ENCODE results near the gene NCL. TPM values are rescaled to one million over a fixed set of nuclear protein-coding genes. Genes with fewer than 3 reads are reported as not detected.
"Not testable (repeated sequence)": the region's sequence is repeated elsewhere in the genome, so short reads cannot be mapped to it uniquely, and the experiment has no call there.

The NCL gene
- total RNA-seq, 1 experiment from 2014 or later: 118 TPM

DNA sequence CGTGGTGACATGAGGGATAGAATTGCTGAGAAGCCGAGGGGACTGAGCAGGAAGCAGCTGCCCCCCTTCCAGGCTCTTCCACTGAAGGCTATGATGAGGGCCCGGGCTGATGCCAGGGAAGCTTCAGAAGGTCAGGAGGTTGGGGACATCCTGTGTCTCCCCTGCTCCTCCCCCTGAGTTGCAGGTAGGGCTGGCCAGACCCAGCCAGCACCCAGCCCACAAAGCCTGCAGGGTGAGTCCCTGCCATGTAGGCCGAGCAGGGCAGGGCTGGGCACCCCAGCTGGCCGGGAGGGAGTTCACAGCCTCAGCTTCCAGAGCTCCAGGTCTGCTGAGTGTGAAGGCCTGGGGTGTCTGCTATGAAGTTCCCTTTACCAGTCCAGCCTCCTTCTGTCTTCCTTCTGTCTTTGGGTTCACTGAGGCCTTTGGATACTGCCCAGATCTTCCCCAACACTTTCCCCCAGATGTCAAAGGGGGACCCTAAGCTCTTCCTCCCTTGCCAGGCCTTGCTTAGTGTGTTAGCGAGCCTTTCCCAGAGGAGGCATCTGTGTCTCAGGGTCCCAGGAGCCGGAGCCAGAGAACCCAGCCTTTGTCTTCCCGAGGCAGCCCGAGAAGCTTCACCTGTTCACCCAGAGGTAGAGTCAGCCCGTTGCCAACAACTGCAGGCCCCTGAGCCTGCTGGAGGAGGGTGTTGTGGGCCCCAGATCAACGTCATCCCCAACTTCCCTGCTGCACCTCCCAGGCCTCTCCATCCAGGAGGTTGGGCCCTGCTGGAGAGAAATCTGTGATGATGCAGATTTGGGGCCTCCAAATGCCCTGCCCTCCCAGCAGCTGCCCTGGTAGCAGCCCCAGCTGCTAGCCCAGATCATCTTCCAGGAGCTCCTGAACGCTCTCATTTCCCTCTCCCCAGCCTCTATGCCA lies 3.6 kb upstream of the NCL start:
- DNase-seq (ENCODE audit: low read depth): no peak

DNA sequence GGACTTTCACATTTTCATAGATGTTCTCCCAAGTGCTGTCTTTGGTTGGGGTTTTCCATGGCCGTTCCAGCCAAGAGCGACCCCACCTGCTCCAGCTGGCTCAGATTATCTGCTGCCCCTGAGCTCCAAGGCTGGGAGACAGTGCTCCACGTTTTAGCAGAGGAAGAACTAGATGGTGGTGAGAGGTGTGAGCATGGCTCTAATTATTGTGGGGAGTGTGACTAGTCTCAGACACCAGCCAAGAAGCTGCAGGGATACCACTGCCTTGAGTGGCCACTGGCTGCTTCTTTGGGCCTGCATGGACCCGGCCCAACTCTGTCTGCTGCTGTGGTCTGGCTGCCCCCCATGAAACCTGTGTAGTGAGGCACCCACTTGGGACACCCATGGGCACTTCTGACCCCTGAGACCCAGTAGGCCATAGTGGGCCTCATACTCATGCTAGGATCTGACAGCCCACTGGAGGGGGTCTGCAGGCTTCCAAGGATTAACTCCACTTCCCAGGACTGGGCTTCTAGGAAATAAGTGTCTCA lies 2.8 kb upstream of the NCL start:
- no peak for DNase-seq (ENCODE audit: low read depth)

DNA sequence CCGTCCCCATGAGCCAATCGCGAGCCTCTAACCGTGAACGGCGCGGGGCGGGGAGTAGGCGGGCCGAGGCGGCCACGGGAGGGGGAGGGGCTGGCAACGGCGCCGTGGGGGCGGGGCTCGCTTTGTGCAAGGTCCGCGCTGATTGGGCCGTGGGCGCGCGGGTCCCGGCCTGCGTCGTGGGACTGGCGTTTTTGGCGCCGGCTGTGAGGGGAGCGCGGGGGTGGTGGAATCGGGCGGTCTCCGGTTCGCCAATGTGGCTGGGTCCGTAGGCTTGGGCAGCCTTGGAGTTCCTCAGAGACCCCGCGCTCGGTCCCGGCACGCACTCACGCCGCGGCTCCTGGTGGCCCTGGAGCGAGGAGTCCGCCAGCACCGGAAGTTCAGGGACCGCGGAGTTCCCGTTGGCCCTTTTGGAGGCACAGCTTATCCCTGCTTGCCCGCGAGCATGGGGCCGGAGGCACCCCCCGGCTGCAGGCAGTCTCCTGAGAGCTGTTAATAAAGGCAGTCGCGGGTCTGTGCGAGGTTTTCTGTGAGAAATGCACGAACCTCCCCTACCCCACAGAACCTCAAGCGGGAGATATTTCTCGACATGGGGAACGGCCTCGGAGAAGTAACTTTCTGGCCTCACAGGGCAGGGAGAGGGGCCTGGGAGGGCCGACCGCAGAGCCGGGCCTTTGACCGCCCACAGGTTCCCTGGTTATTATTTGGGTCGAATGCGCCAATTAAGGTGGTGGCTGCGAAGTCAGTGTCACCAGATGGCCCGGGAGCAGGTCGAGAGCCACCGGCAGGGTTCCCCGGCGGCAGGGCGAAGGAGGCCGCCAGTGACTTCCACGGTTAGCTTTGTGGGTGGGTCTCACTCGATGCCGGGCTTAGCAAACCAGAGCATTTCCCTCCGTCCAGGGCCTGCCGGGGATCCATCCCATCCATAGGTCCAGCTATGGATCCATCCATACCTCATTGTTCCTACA lies 574 bp upstream of the NCL start:
- peak; percentile 23 for DNase-seq (ENCODE audit: low read depth)

DNA sequence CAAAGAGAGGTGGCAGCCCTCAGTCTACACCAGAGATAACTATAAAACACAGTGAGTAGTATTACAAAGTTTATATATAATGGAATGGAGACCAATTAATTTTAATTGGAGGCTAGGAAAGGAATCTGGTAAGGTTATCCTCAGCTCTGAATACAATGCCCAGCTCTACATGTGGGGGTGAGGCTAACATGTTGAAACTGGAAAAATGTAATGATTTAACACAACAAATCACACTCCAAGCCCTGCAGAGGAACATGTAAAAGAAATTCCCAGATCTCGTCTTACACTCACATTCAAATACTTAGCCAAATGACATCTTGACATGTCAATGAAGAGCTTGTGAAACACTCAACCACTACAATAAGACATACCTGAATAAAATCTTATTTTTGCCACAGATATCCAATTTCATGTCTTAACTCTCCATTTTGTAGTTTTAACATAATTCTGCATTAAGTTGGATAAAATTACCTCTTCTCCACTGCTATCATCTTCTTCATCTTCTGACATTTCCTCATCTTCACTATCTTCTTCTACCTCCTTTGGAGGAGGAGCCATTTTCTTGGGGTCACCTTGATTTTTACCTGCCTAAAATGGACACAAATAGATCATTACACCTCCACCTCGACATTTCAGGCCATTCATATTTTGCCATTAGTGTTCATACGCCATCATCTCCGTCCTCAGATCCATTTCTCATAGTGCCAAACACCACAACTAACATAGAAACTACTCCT lies 1.4 kb downstream of the NCL start:
- DNase-seq (ENCODE audit: low read depth): no peak

DNA sequence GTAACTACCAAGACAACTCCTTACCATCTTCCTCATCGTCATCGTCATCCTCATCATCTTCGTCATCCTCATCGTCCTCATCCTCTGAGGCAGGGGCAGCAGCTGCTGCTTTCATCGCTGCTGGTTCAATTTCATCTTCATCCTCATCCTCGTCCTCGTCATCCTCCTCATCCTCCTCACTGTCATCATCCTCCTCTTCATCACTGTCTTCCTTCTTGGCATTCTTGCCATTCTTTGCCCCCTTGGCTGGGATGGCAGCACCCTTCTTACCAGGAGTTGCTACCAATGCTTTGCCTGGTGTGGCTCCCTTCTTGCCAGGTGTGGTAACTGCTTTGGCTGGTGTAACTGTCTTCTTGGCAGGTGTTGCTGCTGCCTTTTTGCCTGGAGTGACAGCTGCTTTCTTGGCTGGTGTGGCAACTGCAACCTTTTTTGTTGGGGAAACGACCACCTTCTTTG lies 2.7 kb downstream of the NCL start:
- no peak for DNase-seq (ENCODE audit: low read depth)

DNA sequence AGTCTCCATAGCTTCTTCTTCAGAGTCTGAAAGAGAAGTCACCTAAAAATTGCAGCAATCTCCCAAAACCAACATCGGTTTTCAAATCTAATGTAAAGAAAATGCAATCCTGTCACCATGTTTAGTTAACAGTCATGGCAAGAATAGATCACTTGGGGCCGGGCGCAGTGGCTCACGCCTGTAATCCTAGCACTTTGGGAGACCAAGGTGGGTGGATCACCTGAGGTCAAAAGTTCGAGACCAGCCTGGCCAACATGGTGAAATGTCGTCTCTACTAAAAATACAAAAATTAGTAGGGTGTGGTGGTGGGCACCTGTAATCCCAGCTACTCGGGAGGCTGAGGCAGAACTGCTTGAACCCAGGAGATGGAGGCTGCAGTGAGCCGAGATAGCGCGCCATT lies 3.4 kb downstream of the NCL start:
- not testable (repeated sequence) for DNase-seq (ENCODE audit: low read depth)

DNA sequence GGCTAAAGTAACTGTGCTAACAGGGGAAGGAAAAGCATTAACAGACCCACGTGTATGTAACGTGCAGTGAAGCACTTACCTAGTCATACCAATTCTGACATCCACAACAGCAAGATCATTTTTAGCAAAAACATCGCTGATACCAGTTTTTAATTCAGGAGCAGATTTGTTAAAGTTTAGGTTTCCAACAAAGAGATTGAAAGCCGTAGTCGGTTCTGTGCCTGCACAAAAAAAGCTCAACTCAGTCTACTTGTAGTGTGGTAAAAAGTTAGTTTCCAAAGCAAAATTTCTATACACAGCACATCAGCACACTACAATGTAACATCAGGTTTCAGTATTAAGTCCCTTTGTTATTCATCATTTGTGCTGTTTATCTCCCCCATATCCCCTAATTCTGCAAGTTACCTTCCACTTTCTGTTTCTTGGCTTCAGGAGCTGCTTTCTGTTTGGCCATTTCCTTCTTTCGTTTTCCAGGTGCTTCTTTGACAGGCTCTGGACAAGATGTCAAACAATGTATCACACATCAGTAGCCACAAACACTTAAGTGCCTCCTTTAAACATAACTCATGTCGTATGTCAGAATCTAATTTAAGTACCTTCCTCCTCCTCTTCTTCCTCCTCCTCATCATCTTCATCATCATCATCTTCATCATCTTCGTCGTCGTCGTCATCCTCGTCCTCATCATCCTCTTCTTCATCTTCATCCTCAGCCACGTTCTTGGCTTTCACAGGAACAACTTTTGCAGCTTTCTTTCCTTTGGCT lies 4.0 kb downstream of the NCL start:
- DNase-seq (ENCODE audit: low read depth): no peak

DNA sequence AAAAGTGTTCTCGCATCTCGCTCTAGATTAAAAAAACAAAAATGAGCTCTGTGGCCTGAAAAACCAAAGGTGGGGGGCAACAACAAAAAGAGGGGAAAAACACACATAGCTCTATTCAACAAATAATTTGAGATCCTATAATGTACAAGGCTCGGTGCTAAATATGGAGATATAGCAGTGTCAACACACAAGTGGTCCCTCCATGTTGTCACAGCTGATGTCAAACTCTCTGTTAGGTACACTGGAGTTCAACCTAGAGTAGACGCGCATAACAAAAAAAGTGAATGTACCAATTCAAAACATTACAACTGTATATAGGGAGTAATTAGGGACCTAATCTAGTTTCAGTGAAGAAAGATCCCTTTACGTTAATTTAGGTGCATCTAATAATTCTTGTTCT lies 5.9 kb downstream of the NCL start:
- no peak for DNase-seq (ENCODE audit: low read depth)

DNA sequence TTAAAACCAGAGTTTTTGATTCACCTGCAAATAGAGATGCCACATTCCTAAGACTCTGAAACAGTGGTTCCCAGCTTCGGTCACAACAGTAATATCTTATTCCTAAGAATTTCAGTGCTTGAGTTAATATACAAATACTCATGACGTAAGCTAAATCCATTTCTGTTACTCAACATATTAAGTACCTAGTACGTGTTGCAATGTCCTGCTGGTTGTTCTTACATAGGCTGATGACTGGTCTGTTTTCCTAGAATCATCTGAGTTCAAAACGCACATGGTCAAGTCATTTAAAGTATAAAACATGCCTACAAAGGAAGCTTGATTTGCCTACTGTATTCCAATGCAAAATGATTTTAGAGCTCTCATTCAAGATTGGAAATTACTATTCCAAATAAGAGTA lies 7.2 kb downstream of the NCL start:
- no peak for DNase-seq (ENCODE audit: low read depth)

DNA sequence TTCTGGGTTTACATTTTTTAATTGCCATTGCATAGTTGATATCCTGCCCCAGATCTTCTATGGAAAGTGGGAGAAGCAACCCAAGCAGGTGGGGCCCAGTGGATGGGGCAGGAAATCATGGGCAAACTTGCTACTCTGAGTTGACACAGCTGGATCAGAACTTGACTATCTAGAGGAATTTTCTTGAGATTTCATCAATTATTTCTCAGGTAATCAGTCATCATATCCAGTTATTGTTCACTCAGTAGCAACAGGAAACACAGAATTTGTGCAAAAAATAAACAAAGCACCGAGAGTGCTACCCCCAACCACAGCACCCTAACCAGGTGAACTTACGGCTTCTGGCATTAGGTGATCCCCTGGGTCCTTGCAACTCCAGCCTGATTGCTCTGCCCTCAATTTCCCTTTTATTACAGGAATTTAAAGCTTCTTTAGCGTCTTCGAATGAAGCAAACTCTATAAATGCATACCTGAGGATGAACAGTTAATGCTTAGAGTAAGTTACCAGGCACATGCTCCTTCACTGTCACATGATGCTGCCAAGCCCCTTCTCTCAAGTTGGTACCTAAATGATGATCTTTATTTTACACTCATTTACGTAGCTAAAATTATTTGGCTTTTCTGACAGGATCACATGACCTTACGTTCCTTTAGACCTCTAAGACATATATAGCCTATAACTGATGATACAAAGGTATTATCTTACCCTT lies 7.8 kb downstream of the NCL start:
- DNase-seq (ENCODE audit: low read depth): no peak

DNA sequence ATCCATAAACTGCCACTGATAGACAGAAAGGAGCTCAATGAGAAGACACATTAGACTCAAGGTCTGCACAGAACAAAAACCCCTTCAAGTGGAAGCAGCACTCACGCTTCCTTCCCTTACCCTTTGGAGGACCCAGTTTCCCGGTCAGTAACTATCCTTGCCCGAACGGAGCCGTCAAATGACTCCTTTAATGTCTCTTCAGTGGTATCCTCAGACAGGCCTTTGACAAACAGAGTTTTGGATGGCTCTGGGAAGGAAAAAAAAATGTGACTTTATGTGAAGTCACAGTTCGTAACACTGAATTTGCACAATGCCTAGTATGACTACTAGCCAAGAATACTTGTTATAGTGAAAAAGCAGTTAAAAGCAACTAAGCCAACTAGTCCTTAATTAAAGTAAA lies 8.4 kb downstream of the NCL start:
- no peak for DNase-seq (ENCODE audit: low read depth)

DNA sequence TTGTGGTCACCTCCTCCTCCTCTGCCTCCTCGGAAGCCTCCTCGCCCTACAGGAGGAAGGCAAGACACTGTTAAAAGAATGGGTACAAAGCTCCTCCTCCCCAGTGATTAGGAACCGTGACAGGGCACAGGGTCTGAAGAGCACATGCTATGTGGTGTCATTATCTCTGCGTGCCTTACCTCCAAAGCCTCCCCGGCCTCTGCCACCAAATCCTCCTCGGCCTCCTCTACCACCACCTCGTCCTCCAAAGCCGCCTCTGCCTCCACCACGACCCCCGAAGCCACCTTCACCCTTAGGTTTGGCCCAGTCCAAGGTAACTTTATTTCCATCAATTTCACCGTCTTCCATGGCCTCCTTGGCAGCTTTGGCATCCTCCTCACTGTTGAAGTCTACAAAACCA lies 9.1 kb downstream of the NCL start:
- no peak for DNase-seq (ENCODE audit: low read depth)

DNA sequence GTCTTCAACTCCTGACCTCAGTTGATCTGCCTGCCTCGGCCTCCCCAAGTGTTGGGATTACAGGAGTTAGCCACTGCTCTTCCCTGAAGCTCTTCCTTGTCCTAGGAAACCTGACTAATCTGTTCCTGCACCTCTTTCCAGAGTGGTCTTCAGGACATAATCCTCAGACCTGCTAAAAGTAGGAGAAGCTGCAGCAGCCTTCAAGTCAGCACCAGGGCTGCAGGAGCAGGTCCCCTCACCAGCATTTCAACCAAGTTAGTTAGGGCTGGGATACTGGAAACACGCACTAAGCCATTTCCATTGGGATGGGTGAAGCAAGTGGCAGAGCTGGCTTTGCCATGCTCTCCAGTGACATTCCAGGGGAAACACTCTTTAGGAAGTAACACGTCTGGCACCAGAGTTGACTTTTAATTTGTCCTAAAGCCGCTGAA lies 9.9 kb downstream of the NCL start:
- DNase-seq (ENCODE audit: low read depth): no peak

DNA sequence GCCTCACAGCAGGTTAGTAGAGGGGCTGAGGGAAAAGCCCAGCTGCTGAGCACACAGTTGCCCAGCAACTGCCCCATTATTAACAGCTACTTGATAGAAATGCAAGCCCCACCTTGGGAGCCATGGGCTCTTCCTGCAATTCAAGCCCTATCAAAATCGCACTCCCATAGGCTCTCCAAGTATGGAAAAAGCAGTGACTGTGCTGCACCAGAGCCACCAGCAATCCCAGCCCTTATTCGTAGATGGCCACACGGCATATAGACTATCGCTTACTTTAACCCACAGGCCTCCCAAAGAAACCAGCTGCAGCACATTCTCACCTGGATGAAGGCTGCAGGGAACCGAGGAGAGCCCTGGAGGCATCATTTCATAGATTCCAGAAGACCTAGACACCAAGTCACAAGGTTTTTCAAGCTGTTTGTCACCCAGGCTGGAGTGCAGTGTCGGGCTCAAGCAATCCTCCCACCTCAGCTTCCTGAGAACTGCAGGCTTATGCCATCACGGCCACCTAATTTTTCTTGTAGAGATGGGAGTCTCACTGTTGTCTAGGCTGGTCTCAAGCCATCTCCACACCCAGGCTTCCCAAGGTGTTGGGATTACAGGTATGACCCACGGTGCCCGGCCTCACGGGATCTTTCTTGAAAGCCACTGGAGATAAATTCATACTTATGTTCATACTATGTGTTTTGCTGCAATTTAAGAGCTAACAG lies 11.3 kb downstream of the NCL start:
- peak; percentile 16 for DNase-seq (ENCODE audit: low read depth)

DNA sequence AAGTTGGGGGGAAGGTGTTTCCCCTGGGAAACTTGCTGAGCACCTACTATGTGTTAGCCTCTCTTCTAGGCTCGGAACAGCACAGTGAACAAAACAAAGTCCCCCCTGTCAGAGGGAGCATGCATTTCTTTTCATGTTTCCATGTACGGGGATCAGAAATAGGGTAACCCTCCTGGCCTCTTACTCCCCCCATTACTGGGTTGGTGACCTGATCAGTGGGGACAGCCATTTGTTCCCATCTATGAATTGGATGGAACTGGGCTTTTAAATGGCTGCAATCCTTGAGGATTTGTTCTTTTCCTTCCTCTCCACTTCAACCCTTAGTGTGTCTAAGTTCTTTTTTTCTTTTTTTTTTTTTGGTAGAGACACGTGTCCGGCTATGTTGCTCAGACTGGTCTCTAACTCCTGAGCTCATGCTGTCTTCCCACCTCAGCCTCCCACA lies 13.7 kb downstream of the NCL start:
- no peak for DNase-seq (ENCODE audit: low read depth)

DNA sequence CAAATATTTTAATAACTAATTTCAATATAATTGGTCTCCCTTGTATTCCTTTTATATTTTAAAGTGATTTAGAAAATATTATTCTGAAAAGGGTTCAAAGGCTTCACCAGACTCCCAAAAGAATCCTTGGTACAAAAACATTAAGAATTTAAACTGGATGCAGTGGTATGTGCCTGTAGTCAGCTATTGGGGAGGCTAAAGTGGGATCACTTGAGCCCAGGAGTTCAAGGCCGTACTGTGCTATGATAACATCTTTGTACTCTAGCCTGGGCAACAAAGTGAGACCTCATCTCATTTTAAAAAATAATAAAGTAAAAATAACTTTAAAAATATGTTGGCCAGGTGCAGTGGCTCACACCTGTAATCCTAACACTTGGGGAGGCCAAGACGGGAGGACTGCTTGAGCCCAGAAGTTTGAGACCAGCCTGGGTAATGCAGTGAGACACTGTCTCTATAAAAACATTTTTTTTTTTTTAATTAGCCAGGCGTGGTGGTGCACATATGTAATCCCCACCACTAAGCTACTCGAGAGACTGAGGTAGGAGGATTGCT lies 14.7 kb downstream of the NCL start:
- DNase-seq (ENCODE audit: low read depth): no peak

DNA sequence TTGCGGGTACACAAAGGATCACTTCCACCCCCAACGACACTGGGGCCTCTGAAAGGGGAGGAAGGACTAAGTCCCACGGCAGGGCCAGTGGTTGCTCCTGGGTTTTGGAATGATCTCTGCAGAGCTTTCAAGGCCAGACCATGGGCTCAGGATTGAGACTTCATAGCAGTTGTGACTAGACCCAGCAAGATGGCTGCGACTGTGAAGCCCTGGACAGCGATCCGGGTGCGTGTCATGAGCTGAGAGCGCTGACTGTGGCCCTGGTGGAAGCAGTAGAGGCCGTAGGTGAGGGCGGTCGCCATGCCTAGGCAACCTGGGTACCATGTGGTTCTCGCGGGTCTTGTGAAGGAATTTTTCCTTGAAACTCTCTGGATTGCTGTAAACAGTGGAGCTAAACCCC lies 27.3 kb downstream of the NCL start:
- no peak for DNase-seq (ENCODE audit: low read depth)

DNA sequence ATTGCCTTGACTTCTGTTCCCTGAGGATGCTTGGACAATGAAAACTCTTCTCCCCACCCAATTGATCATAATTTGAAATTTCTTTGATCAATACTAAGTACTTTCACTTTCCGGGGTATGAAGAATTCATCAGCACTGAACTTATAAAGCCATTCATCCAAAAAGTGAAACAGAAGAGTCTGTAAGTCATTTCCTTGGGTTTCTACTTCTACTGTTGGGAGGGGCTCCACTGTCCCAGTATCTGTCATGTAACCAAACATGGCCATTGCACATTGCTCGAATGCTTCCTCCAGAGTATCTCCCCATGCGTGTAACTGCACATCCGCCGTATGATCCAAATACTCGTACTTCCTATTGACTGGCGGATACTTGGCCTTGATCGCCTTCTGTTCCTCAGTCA lies 30.3 kb downstream of the NCL start:
- DNase-seq (ENCODE audit: low read depth): no peak

DNA sequence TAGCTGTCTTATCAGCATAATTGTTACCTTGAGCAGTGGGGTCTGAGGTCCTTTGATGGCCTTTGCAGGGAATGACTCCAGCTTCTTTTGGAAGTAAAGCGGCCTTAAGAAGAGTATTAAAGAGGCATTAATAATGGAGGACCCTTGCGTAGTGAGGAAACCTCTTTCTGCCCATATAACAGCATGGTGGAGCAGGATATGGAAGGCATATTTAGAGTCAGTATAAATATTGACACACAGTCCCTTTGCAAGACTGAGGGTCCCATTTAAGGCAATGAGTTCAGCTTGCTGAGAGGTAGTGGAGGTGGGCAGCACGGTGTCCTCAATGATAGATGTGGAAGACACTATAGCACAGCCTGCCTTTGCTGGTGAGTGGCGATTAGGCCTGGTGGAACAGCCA lies 32.7 kb downstream of the NCL start:
- DNase-seq (ENCODE audit: low read depth): no peak
